ENCODE results near the gene SLC4A9. TPM values are rescaled to one million over a fixed set of nuclear protein-coding genes. Genes with fewer than 3 reads are reported as not detected.
A peak's percentile ranks its signal among the peaks of the same experiment; 100 is the strongest.

SLC4A9 gene
- total RNA-seq, 4 donors from 2014 or later = 0.12 TPM; not detected in 3

DNA sequence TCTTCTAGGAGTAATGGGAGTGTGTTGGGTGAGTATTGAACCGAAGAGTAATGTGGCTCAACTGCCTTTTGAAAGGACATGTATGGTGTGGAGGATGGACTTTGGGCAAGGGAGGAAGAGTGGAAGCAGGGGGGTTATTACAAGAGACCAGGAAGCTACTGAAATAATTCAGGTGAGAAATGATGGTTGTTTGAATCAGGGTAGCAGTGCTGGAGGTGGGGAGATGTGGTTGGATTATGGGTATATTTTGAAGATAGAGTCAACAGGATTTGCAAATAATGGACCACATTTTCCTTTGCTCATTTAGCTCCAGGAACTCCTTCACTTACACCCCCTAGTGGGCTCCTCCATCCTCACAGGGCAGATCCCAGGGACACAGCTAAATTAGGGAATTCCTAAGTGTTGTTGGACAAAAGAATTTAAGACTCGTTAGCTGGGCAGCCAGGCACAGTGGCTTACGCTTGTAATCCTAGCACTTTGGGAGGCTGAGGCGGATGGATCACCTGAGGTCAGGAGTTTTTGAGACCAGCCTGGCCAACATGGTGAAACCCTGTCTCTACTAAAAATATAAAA is 1.2 kb upstream of the SLC4A9 start:
- H3K9me3 ChIP-seq = no peaks in the 10 kb centered on the region
- peaks cover 0 to 4% of the 10 kb centered on the region in 2 donors for H3K4me1 ChIP-seq
- H3K4me3 ChIP-seq = no peak overlapping the region
- TF ChIP-seq, protein P1, sequence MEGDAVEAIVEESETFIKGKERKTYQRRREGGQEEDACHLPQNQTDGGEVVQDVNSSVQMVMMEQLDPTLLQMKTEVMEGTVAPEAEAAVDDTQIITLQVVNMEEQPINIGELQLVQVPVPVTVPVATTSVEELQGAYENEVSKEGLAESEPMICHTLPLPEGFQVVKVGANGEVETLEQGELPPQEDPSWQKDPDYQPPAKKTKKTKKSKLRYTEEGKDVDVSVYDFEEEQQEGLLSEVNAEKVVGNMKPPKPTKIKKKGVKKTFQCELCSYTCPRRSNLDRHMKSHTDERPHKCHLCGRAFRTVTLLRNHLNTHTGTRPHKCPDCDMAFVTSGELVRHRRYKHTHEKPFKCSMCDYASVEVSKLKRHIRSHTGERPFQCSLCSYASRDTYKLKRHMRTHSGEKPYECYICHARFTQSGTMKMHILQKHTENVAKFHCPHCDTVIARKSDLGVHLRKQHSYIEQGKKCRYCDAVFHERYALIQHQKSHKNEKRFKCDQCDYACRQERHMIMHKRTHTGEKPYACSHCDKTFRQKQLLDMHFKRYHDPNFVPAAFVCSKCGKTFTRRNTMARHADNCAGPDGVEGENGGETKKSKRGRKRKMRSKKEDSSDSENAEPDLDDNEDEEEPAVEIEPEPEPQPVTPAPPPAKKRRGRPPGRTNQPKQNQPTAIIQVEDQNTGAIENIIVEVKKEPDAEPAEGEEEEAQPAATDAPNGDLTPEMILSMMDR (IDR thresholded peaks at IDR 0.05) = peak in 1 of 4 experiments; percentile 15
- TF ChIP-seq POLR2A (IDR thresholded peaks at IDR 0.05) = no peak
- intact Hi-C loops (cut with DNase I; ENCODE audit: low total_unique reads) = no loop called here
- H3K27ac ChIP-seq = no peak overlapping the region
- no peaks in the 10 kb centered on the region for H3K36me3 ChIP-seq
- H3K27me3 ChIP-seq = no peaks in the 10 kb centered on the region
- DNase-seq = no peak

DNA sequence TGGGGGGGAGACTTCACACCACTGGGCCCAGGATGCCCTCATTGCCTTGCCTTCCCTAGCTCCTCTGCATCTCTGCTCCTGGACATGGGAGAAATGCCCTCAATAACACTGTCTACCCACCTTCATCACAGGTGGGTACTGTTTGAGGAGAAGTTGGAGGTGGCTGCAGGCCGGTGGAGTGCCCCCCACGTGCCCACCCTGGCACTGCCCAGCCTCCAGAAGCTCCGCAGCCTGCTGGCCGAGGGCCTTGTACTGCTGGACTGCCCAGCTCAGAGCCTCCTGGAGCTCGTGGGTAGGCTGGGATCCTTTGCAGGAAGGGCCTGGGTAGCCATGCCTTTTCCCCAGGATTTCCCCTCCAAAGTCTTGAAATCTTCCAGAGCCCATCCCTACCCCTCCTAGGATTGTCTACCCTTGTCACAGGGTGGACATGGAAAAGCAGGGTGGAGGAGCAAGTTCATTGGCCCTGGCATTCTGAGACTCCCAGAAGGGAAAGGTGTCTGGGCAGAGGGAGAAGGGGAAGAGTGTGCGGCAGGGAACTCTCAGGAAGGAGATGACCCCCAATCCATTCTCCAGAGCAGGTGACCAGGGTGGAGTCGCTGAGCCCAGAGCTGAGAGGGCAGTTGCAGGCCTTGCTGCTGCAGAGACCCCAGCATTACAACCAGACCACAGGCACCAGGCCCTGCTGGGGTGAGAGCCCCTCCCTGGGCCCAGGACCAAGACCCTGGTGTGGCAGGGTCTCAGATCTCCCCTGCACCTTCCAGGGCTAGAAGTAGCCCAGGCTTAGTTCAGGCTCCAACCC is 886 bp downstream of the SLC4A9 start:
- H3K36me3 ChIP-seq = no peaks in the 10 kb centered on the region
- TF ChIP-seq, protein P1 (IDR thresholded peaks at IDR 0.05) = no peak
- no peak for TF ChIP-seq POLR2A (IDR thresholded peaks at IDR 0.05)
- no peak for DNase-seq

DNA sequence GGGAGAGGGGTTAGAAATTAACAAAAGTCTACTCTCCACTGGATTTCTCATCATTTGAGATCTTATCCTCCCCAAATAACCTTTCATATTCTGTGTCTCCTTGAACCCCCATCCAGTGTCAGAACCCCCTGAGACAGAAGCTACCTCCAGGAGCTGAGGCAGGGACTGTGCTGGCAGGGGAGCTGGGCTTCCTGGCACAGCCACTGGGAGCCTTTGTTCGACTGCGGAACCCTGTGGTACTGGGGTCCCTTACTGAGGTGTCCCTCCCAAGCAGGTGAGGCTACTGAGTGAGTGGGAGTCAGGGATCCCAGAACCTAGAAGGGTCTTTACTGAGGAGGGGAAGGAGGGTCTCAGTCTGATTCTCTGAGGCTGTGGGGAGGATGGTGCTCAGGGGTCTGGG is 1.9 kb downstream of the SLC4A9 start:
- no peak for TF ChIP-seq POLR2A (IDR thresholded peaks at IDR 0.05)
- TF ChIP-seq, protein P1 (IDR thresholded peaks at IDR 0.05) = no peak
- Histone ChIP-seq H3K9me3 (no peaks in the 10 kb centered on the region), H3K27me3 (no peaks in the 10 kb centered on the region), H3K36me3 (no peaks in the 10 kb centered on the region), H3K4me1 (peaks cover 0 to 4% of the 10 kb centered on the region in 2 donors), H3K27ac (no peak overlapping the region), H3K4me3 (no peak overlapping the region)
- intact Hi-C loops (cut with DNase I; ENCODE audit: low total_unique reads) = no loop called here
- no peak for DNase-seq

More for the DNA sequence above, 886 bp downstream of the SLC4A9 start:
- peaks cover 0 to 4% of the 10 kb centered on the region in 2 donors for H3K4me1 ChIP-seq
- no peaks in the 10 kb centered on the region for H3K27me3 ChIP-seq
- H3K27ac ChIP-seq = no peak overlapping the region
- H3K9me3 ChIP-seq = no peaks in the 10 kb centered on the region
- H3K4me3 ChIP-seq = no peak overlapping the region
- intact Hi-C loops (cut with DNase I; ENCODE audit: low total_unique reads) = no loop called here

GRCh38 chr5:140362311-140362710 is 2.3 kb downstream of the SLC4A9 start:
- H3K9me3 ChIP-seq = no peaks in the 10 kb centered on the region
- H3K27ac ChIP-seq = no peak overlapping the region
- intact Hi-C loops (cut with DNase I; ENCODE audit: low total_unique reads) = no loop called here
- DNase-seq = no peak
- H3K36me3 ChIP-seq = no peaks in the 10 kb centered on the region
- H3K4me1 ChIP-seq = peaks cover 0 to 1% of the 10 kb centered on the region in 2 donors
- TF ChIP-seq, protein P1 (IDR thresholded peaks at IDR 0.05) = no peak
- TF ChIP-seq POLR2A (IDR thresholded peaks at IDR 0.05) = no peak
- H3K27me3 ChIP-seq = no peaks in the 10 kb centered on the region
- H3K4me3 ChIP-seq = no peak overlapping the region
